Measurements from ENCODE around the gene TMEM198. TPM values are rescaled to one million over a fixed set of nuclear protein-coding genes. Genes with fewer than 3 reads are reported as not detected.

Gene TMEM198
- total and polyA plus RNA-seq, 9 of the 15 experiments (the other 6 are each of a cell fraction or from before 2014, with no cell fraction given), result 0.03 to 3.8 (median 1.0) TPM

DNA sequence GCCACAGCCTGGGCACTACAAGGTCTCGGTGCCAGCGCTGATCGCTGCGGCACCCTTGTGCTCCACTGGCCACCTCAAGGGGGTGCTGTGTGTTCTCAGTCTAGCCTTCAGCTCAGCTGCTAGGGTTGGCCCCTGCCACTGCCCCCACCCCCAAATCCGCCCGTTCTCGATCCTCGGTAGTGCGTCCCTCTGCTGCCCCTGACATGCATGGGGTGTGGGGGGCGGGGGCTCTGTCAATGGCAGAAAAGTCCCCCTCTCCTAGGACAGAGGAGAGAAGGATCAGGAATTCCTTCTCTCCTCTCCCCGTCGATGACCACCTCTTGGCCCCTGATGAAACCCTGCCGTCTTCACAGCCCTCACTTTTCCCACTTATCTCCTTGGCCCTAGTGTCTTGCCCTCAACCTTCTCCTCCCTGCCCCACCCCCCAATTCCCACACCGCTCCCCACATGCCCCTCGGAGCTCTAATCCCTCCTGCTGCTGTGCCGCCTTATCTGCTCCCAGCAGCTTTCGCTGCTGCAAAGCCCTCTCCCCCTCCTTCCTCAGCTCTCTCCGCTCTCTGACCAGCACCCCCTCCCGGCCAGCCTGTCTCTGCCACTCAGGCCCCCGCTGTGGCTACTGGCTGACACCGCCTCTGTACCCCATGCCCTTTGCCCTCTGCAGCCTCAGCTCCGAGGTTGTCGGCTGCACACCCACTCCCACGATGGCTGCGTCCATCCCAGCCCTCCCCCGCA lies 33.9 kb upstream of the TMEM198 start (continued):
- TF ChIP-seq LCOR (CRISPR knock-in tag; IDR thresholded peaks at IDR 0.05) (peak; percentile 88), IRF2 (CRISPR knock-in tag; IDR thresholded peaks at IDR 0.05) (no peak), STAG1 (CRISPR knock-in tag; IDR thresholded peaks at IDR 0.05; ENCODE audit: borderline replicate concordance) (no peak), RCOR1 (IDR thresholded peaks at IDR 0.05; ENCODE audit: borderline replicate concordance in 1 of 2, low read depth in 2 of 2, low read length in 2 of 2) (peak; percentile 39 to 92; a peak in 3 of 4 replicates), EP300 (IDR thresholded peaks at IDR 0.05; ENCODE audit: low read length) (peak; percentile 95), ZNF347 (CRISPR knock-in tag; IDR thresholded peaks at IDR 0.05; ENCODE audit: low read depth) (no peak), NR2F6 (CRISPR knock-in tag; IDR thresholded peaks at IDR 0.05) (no peak), NFE2L1 (tag; IDR thresholded peaks at IDR 0.05; ENCODE audit: borderline replicate concordance, low read depth) (no peak), BRD4 (IDR thresholded peaks at IDR 0.05) (no peak), ZNF77 (CRISPR knock-in tag; IDR thresholded peaks at IDR 0.05) (no peak), ZNF561 (CRISPR knock-in tag; conservative IDR thresholded peaks at IDR 0.05) (no peak), ZNF551 (CRISPR knock-in tag; IDR thresholded peaks at IDR 0.05) (no peak), RBM25 (IDR thresholded peaks at IDR 0.05; ENCODE audit: low read depth, low read length, severe bottlenecking) (no peak), RB1 (IDR thresholded peaks at IDR 0.05; ENCODE audit: low read depth) (peak; percentile 46), ZKSCAN3 (CRISPR knock-in tag; IDR thresholded peaks at IDR 0.05) (no peak), RUNX1 (IDR thresholded peaks at IDR 0.05; ENCODE audit: low read depth) (0 out of 2 replicates have a peak, but pooled peaks have one; percentile 82), MBD2 (IDR thresholded peaks at IDR 0.05; ENCODE audit: borderline replicate concordance, low read depth) (peak; percentile 74), YBX1 (IDR thresholded peaks at IDR 0.05) (no peak)
- TF ChIP-seq, protein P1, sequence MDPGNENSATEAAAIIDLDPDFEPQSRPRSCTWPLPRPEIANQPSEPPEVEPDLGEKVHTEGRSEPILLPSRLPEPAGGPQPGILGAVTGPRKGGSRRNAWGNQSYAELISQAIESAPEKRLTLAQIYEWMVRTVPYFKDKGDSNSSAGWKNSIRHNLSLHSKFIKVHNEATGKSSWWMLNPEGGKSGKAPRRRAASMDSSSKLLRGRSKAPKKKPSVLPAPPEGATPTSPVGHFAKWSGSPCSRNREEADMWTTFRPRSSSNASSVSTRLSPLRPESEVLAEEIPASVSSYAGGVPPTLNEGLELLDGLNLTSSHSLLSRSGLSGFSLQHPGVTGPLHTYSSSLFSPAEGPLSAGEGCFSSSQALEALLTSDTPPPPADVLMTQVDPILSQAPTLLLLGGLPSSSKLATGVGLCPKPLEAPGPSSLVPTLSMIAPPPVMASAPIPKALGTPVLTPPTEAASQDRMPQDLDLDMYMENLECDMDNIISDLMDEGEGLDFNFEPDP (CRISPR knock-in tag; IDR thresholded peaks at IDR 0.05), result no peak
- TF ChIP-seq, protein P2, sequence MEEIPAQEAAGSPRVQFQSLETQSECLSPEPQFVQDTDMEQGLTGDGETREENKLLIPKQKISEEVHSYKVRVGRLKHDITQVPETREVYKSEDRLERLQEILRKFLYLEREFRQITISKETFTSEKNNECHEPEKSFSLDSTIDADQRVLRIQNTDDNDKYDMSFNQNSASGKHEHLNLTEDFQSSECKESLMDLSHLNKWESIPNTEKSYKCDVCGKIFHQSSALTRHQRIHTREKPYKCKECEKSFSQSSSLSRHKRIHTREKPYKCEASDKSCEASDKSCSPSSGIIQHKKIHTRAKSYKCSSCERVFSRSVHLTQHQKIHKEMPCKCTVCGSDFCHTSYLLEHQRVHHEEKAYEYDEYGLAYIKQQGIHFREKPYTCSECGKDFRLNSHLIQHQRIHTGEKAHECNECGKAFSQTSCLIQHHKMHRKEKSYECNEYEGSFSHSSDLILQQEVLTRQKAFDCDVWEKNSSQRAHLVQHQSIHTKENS (CRISPR knock-in tag; IDR thresholded peaks at IDR 0.05), result no peak
- TF ChIP-seq, protein P3, sequence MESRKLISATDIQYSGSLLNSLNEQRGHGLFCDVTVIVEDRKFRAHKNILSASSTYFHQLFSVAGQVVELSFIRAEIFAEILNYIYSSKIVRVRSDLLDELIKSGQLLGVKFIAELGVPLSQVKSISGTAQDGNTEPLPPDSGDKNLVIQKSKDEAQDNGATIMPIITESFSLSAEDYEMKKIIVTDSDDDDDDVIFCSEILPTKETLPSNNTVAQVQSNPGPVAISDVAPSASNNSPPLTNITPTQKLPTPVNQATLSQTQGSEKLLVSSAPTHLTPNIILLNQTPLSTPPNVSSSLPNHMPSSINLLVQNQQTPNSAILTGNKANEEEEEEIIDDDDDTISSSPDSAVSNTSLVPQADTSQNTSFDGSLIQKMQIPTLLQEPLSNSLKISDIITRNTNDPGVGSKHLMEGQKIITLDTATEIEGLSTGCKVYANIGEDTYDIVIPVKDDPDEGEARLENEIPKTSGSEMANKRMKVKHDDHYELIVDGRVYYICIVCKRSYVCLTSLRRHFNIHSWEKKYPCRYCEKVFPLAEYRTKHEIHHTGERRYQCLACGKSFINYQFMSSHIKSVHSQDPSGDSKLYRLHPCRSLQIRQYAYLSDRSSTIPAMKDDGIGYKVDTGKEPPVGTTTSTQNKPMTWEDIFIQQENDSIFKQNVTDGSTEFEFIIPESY (CRISPR knock-in tag; IDR thresholded peaks at IDR 0.05), result no peak; the same call in 1 of the 2 replicates
- TF ChIP-seq, protein P4, sequence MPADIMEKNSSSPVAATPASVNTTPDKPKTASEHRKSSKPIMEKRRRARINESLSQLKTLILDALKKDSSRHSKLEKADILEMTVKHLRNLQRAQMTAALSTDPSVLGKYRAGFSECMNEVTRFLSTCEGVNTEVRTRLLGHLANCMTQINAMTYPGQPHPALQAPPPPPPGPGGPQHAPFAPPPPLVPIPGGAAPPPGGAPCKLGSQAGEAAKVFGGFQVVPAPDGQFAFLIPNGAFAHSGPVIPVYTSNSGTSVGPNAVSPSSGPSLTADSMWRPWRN (IDR thresholded peaks at IDR 0.05; ENCODE audit: low read depth), result peak; percentile 88
- TF ChIP-seq, protein P5, sequence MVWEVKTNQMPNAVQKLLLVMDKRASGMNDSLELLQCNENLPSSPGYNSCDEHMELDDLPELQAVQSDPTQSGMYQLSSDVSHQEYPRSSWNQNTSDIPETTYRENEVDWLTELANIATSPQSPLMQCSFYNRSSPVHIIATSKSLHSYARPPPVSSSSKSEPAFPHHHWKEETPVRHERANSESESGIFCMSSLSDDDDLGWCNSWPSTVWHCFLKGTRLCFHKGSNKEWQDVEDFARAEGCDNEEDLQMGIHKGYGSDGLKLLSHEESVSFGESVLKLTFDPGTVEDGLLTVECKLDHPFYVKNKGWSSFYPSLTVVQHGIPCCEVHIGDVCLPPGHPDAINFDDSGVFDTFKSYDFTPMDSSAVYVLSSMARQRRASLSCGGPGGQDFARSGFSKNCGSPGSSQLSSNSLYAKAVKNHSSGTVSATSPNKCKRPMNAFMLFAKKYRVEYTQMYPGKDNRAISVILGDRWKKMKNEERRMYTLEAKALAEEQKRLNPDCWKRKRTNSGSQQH (CRISPR knock-in tag; IDR thresholded peaks at IDR 0.05), result 0 out of 2 replicates have a peak, but pooled peaks have one; percentile 64

Measured in K562 (cell line).